A673 (cell line): ENCODE measurements around the gene KCNMA1.

Experiments used
- EZH2 ChIP-seq: fragments of 200-600 bp; sonication (generic); IDR thresholded peaks from 2 replicates; pipeline ENCODE4 v1.6.1; 2017; ENCODE audit warnings: borderline replicate concordance, low read depth, mild to moderate bottlenecking, mixed read lengths, antibody characterized with exemption, low read length; ENCODE audit not compliant: poor library complexity, severe bottlenecking
- TF ChIP-seq, protein P1 (sequence below): fragments of 300-800, 200-600 bp; sonication (generic); conservative IDR thresholded peaks from 2 replicates; pipeline ENCODE4 v1.5.1; 2017; ENCODE audit warnings: low read depth, mild to moderate bottlenecking, antibody characterized with exemption, low read length, moderate library complexity, mixed read lengths

DNA sequence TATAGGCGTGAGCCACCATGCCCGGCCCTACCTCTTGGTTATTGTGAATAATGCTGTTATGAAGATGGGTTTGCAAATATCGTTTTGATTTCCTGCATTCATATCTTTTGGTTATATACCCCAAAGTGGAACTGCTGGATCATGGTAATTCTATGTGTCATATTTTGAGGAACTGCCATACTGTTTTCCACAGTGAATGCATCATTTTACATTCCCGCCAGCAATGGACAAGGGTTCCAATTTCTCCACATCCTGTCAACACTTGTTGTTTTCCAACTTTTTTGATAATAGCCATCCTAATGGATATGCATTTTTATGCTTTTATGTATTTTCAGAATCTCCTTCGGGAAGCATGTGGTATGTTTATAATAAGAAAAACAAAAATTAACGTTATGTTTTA is 128.2 kb downstream of the KCNMA1 start:
- TF ChIP-seq, protein P1, sequence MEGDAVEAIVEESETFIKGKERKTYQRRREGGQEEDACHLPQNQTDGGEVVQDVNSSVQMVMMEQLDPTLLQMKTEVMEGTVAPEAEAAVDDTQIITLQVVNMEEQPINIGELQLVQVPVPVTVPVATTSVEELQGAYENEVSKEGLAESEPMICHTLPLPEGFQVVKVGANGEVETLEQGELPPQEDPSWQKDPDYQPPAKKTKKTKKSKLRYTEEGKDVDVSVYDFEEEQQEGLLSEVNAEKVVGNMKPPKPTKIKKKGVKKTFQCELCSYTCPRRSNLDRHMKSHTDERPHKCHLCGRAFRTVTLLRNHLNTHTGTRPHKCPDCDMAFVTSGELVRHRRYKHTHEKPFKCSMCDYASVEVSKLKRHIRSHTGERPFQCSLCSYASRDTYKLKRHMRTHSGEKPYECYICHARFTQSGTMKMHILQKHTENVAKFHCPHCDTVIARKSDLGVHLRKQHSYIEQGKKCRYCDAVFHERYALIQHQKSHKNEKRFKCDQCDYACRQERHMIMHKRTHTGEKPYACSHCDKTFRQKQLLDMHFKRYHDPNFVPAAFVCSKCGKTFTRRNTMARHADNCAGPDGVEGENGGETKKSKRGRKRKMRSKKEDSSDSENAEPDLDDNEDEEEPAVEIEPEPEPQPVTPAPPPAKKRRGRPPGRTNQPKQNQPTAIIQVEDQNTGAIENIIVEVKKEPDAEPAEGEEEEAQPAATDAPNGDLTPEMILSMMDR = no peak
- TF ChIP-seq EZH2 = no peak
